PC-3 (cell line): ENCODE measurements around the gene CCDC102A. TPM values are rescaled to one million over a fixed set of nuclear protein-coding genes. Genes with fewer than 3 reads are reported as not detected.

Source experiments
- ATAC-seq: fragments of 200-7000 bp; cut with Tn5 transposase; 2 replicates; pipeline ENCODE4 v1.9.1; 2020; ENCODE audit warnings: mild to moderate bottlenecking, moderate library complexity
- BruUV-seq: library from RNA; stranded (reverse); fragments of 400-500 nt; replicated peaks from 2 replicates; lab custom pipeline; 2021; lab: Mats Ljungman, UMichigan
- CTCF ChIA-PET: fragments of 300-600 bp; sonication (Branson Sonifier 250); formaldehyde crosslinking; loops from one replicate; lab custom pipeline; 2022; ENCODE audit warnings: antibody characterized with exemption; lab: Charles Lee
- POLR2A ChIA-PET: fragments of 300-600 bp; sonication (Branson Sonifier 250); formaldehyde crosslinking; loops from one replicate; lab custom pipeline; 2022; ENCODE audit warnings: antibody characterized with exemption; ENCODE audit not compliant: unreplicated experiment; lab: Charles Lee
- DNase-seq: peaks from one replicate; pipeline ENCODE4 v3.0.0-alpha.2; 2015
- H2AFZ ChIP-seq: fragments of 300-600 bp; sonication (generic); 2 replicates; pipeline ENCODE4 v1.6.0; 2016; ENCODE audit warnings: antibody characterized with exemption, low read length
- H3F3A ChIP-seq: fragments of 300-600 bp; sonication (generic); one replicate; pipeline ENCODE4 v1.6.0; 2017; ENCODE audit warnings: antibody characterized with exemption, low read length, control low read depth, mild to moderate bottlenecking; ENCODE audit not compliant: unreplicated experiment
- H3K27ac ChIP-seq: fragments of 300-600 bp; sonication (generic); 2 replicates; pipeline ENCODE4 v1.5.1; 2016; ENCODE audit warnings: mild to moderate bottlenecking, low read length
- H3K27me3 ChIP-seq: fragments of 300-600 bp; sonication (generic); 2 replicates; pipeline ENCODE4 v1.6.1; 2016; ENCODE audit warnings: low read length, mixed read lengths
- H3K36me3 ChIP-seq: fragments of 300-600 bp; sonication (generic); 2 replicates; pipeline ENCODE4 v1.6.1; 2016; ENCODE audit warnings: low read depth, mixed run types, low read length, mixed read lengths
- H3K4me1 ChIP-seq: fragments of 300-600 bp; sonication (generic); 2 replicates; pipeline ENCODE4 v1.5.1; 2016; ENCODE audit warnings: low read length; ENCODE audit not compliant: insufficient read depth
- H3K4me2 ChIP-seq: fragments of 300-600 bp; sonication (generic); 2 replicates; pipeline ENCODE4 v1.6.0; 2016; ENCODE audit warnings: low read length
- H3K4me3 ChIP-seq: fragments of 300-600 bp; sonication (generic); 2 replicates; pipeline ENCODE4 v1.5.1; 2016; ENCODE audit warnings: mild to moderate bottlenecking, low read length, mixed read lengths
- H3K79me2 ChIP-seq: fragments of 300-600 bp; sonication (generic); 2 replicates; pipeline ENCODE4 v1.6.1; 2017; ENCODE audit warnings: low read length, mixed read lengths
- H3K9ac ChIP-seq: fragments of 300-600 bp; sonication (generic); 2 replicates; pipeline ENCODE4 v1.6.0; 2016; ENCODE audit warnings: mild to moderate bottlenecking, low read length
- H3K9me2 ChIP-seq: fragments of 300-600 bp; sonication (generic); replicated peaks from 2 replicates; pipeline ENCODE4 v1.6.1; 2016; ENCODE audit warnings: mixed run types, low read length, mixed read lengths
- H3K9me3 ChIP-seq: fragments of 300-600 bp; sonication (generic); 2 replicates; pipeline ENCODE4 v1.6.1; 2016; ENCODE audit warnings: low read length, mixed read lengths
- H4K20me1 ChIP-seq: fragments of 300-600 bp; sonication (generic); 2 replicates; pipeline ENCODE4 v1.6.1; 2016; ENCODE audit warnings: low read length, mixed read lengths
- CTCF ChIP-seq: fragments of 300-600 bp; sonication (generic); conservative IDR thresholded peaks from 2 replicates; pipeline ENCODE4 v1.5.1; 2017; ENCODE audit warnings: antibody characterized with exemption, low read depth, mild to moderate bottlenecking, low read length
- EZH2 ChIP-seq: fragments of 300-600 bp; sonication (generic); IDR thresholded peaks from one replicate; pipeline ENCODE4 v1.6.1; 2017; ENCODE audit warnings: antibody characterized with exemption, mild to moderate bottlenecking, low read length; ENCODE audit not compliant: unreplicated experiment
- EZH2phosphoT487 ChIP-seq: fragments of 300-600 bp; sonication (generic); IDR thresholded peaks from 2 replicates; pipeline ENCODE4 v1.6.1; 2018; ENCODE audit warnings: mild to moderate bottlenecking, antibody characterized with exemption, low read length, borderline replicate concordance
- intact Hi-C: fragments of 100-400 bp; cut with micrococcal nuclease; formaldehyde crosslinking; loops from 2 replicates; pipeline ENCODE4 v1.9.0; 2023
- total RNA-seq: library from RNA; depleted of rRNA; stranded (reverse); fragments of >200 nt; gene quantifications from 2 replicates; pipeline ENCODE4 v1.2.3, GENCODE V29; 2014

CCDC102A gene
- total RNA-seq, 1 experiment from 2014 or later: 12.7 TPM

- Histone ChIP-seq H4K20me1 (no peaks in the 10 kb centered on the region), H3K4me2 (no peak overlapping the region), H2AFZ (no peak overlapping the region), H3K27me3 (no peaks in the 10 kb centered on the region), H3K9ac (no peak overlapping the region), H3K36me3 (no peaks in the 10 kb centered on the region), H3K9me2 (no peaks in the 10 kb centered on the region), H3K4me1 (no peaks in the 10 kb centered on the region), H3K27ac (no peak overlapping the region), H3K4me3 (no peak overlapping the region), H3K9me3 (no peaks in the 10 kb centered on the region), H3K79me2 (no peaks in the 10 kb centered on the region), H3F3A (no peaks in the 10 kb centered on the region)
- ATAC-seq (no peak), DNase-seq (no peak)
- ChIA-PET POLR2A (no interaction called here), CTCF (no interaction called here)
- BruUV-seq: no TSS peak
- TF ChIP-seq EZH2phosphoT487 (no peak), CTCF (no peak), EZH2 (no peak)
- intact Hi-C loops: no loop called here
Measured at GRCh38 chr16:57544124-57544653, 7.8 kb upstream of the CCDC102A start.

DNA sequence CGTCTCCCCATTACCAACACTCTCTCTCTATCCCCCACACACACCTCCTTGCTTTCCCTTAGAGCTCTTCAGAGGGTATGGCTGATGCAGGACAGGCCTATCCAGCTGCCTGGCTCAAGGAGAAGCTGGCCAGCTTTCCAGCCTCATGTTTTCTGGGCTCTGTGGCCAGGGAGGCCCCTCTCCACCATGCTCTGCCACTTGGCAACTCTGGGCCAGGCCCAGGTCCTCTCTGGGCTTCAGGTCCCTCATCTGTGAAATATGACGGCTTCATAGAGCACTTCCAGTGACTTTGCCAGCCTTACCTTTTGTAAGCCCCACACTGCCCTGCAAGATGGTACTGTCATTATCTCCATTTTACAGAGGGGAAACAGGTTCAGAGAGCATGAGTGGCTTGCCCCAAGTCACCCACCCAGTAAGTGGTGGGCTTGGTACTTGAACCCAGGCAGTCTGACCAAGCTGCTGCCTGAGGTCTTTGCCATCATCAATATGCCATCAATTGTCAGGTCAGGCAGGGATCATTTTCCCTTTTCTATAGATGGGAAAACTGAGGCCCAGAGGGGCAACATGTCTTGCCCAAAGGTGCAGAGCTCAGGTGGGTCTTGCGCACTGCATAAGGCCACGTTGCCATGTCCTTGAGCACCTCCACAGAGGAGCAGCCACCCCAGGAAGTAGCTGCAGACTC, 5.5 kb upstream of the CCDC102A start:
- no TSS peak for BruUV-seq
- Histone ChIP-seq H3K36me3 (no peaks in the 10 kb centered on the region), H3K27me3 (no peaks in the 10 kb centered on the region), H3K9me3 (no peaks in the 10 kb centered on the region), H3K27ac (no peak overlapping the region), H3K4me3 (no peak overlapping the region), H3K4me1 (no peaks in the 10 kb centered on the region; the same call in 1 of the 2 replicates), H3K9ac (no peak overlapping the region), H3K79me2 (no peaks in the 10 kb centered on the region), H2AFZ (no peak overlapping the region), H3F3A (no peaks in the 10 kb centered on the region), H4K20me1 (no peaks in the 10 kb centered on the region), H3K9me2 (no peaks in the 10 kb centered on the region), H3K4me2 (no peak overlapping the region)
- no peak for TF ChIP-seq CTCF
- no peak for TF ChIP-seq EZH2
- no peak for TF ChIP-seq EZH2phosphoT487
- intact Hi-C loops: no loop called here
- ChIA-PET POLR2A (interaction anchor here (0.5 kb wide), 1 partner anchor 989 kb away, joined by 4 read pairs; no protein-coding TSS in a partner anchor), CTCF (no interaction called here)
- ATAC-seq: no peak
- no peak for DNase-seq
